Common myeloid progenitor, CD34-positive (primary cell): ENCODE results near the gene FN1.

ENCODE experiments used
- CTCF ChIA-PET: fragments of 350-600 bp; sonication (Branson Sonifier 250); formaldehyde crosslinking; loops from one replicate; lab custom pipeline; 2021; ENCODE audit warnings: antibody characterized with exemption; lab: Charles Lee
- POLR2A ChIA-PET: fragments of 350-600 bp; sonication (Branson Sonifier 250); formaldehyde crosslinking; loops from one replicate; lab custom pipeline; 2021; ENCODE audit warnings: antibody characterized with exemption; lab: Charles Lee
- DNase-seq, 3 donors: peaks; one replicate each; pipeline versions ENCODE4 v3.0.0 to v3.0.0-alpha.2; 2013
- H3K27ac ChIP-seq, 2 experiments: 1 replicate in 1 of 2; 2 replicates in 1 of 2; pipeline ENCODE4 v1.7.0; 2013; ENCODE audit warnings: inconsistent platforms in 2 of 2, low read length in 2 of 2, mild to moderate bottlenecking in 2 of 2, low read depth in 1 of 2, moderate library complexity in 1 of 2; ENCODE audit not compliant: severe bottlenecking in 2 of 2, insufficient read depth in 1 of 2, poor library complexity in 1 of 2
- H3K27me3 ChIP-seq, 5 experiments: replicated peaks in 2 of 5; 1 replicate in 3 of 5; 2 replicates in 2 of 5; pipeline versions ENCODE4 v1.6.1 to v1.7.0; 2013; ENCODE audit warnings: low read length in 4 of 5, mild to moderate bottlenecking in 2 of 5, moderate library complexity in 2 of 5, inconsistent platforms in 1 of 5; ENCODE audit not compliant: insufficient read depth in 5 of 5, control insufficient read depth in 4 of 5
- H3K36me3 ChIP-seq, 4 experiments: 1 replicate in 2 of 4; 2 replicates in 2 of 4; pipeline versions ENCODE4 v1.6.1 to v1.7.0; 2013; ENCODE audit warnings: low read length in 3 of 4, control low read depth in 1 of 4, mild to moderate bottlenecking in 1 of 4; ENCODE audit not compliant: control insufficient read depth in 4 of 4, insufficient read depth in 4 of 4
- H3K4me1 ChIP-seq, 4 experiments: 1 replicate in 3 of 4; 2 replicates in 1 of 4; pipeline versions ENCODE4 v1.6.1 to v1.7.1; 2013; ENCODE audit warnings: low read length in 3 of 4, mild to moderate bottlenecking in 3 of 4, control low read depth in 1 of 4, inconsistent platforms in 1 of 4, moderate library complexity in 1 of 4; ENCODE audit not compliant: control insufficient read depth in 4 of 4, insufficient read depth in 4 of 4; ENCODE audit errors: control extremely low read depth in 1 of 4
- H3K4me3 ChIP-seq, 7 experiments: 1 replicate in 4 of 7; 2 replicates in 3 of 7; pipeline versions ENCODE4 v1.5.1 to v1.7.0; 2013; ENCODE audit warnings: mild to moderate bottlenecking in 7 of 7, low read length in 6 of 7, moderate library complexity in 6 of 7, inconsistent platforms in 2 of 7, low read depth in 2 of 7, control low read depth in 1 of 7; ENCODE audit not compliant: insufficient read depth in 4 of 7, control insufficient read depth in 1 of 7; ENCODE audit errors: extremely low read depth in 1 of 7
- H3K9me3 ChIP-seq, 5 experiments: 1 replicate in 4 of 5; 2 replicates in 1 of 5; pipeline versions ENCODE4 v1.6.1 to v1.7.1; 2013; ENCODE audit warnings: low read length in 4 of 5, mild to moderate bottlenecking in 2 of 5, inconsistent platforms in 1 of 5, low read depth in 1 of 5, moderate library complexity in 1 of 5; ENCODE audit not compliant: control insufficient read depth in 4 of 5, insufficient read depth in 2 of 5; ENCODE audit errors: control extremely low read depth in 1 of 5
- WGBS: methylation state at CpG from one replicate; pipeline ENCODE4 v1.1.5; 2013; ENCODE audit not compliant: insufficient coverage; 5-methylcytosine and 5-hydroxymethylcytosine counted together

FN1 gene

DNA sequence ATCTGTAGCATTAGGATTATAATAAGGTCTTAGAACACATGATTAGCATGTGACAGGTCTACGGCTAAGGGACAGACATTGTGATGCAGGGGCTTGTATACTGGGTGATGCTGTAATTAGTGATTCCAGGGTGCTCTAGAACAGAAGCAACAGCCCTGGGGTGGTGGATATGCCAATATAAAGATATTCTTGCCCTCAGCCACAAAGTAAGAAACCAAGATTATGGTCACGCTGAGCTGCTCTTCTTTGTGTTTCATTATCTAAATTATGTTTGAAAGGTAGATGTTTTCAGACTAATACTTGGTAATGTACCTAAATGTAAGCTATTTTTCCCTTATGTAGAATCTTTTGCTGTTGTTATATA lies 45.3 kb downstream of the FN1 start:
- DNase-seq, result no peak
- Histone ChIP-seq H3K4me3 (no peak overlapping the region), H3K9me3 (no peaks in the 10 kb centered on the region), H3K36me3 (no peaks in the 10 kb centered on the region), H3K27me3 (no peaks in the 10 kb centered on the region), H3K27ac (no peak overlapping the region), H3K4me1 (no peaks in the 10 kb centered on the region)
- ChIA-PET POLR2A (no interaction called here), CTCF (interaction anchor here (1.0 kb wide), 1 partner anchor 40 kb away, joined by 3 read pairs; no protein-coding TSS in a partner anchor)
- WGBS, result 100% methylated on average over 1 of the region's 2 CpGs

DNA sequence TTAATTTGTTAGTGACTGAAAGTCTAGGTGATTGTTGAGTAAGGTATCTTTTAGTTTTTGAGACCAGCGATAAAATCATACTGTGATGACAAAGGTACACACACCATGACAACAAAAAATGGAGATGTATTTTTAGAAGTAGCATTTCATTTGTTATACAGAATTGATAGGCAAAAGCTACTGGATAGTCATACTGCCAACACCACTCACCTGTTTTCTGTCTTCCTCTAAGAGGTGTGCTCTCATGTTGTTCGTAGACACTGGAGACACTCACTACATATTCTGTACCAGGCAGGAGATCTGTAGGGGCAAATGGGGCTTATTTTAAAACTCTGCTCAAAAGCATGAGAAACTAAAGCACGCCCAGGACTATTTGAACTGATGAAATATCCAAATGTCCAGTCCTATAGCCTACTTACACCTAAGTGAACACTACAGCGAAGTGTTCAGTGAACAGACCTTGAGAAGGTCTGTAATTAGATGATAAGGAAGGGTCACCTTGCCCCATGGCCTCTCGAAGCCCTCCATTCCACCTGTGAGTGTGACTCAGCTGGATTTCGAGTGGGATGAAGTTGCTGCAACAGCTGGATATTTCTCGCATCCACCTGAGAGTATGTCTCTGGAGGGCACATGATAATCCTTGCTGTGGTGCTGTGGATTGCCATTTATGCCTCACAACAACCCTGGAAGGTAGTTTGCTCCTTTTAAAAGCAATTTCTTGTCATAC lies 47.7 kb downstream of the FN1 start:
- Histone ChIP-seq H3K27me3 (no peaks in the 10 kb centered on the region), H3K4me3 (no peak overlapping the region), H3K36me3 (no peaks in the 10 kb centered on the region), H3K9me3 (no peaks in the 10 kb centered on the region), H3K27ac (no peak overlapping the region), H3K4me1 (no peaks in the 10 kb centered on the region)
- DNase-seq, result no peak
- 96% methylated on average over 4 of the region's 7 CpGs for WGBS
- ChIA-PET CTCF (no interaction called here), POLR2A (no interaction called here)

DNA sequence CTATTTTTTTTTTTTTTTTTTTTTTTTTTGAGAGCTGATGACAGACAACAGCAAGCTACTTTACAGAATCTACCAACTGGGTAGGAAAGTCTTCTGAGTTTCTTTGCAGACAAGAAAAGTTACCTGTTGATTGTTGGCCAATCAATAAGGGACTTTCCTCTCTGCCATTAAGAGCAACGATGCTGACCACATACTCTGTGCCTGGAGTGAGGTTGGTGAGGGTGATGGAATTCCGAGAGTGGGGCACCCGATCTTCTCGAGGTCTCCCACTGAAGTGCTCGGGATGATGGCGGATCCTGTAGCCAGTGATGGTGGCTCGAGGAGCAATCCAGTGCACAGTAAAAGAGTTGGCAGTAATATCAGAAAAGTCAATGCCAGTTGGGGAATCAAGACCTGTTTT lies 49.3 kb downstream of the FN1 start:
- no peak overlapping the region for H3K27ac ChIP-seq
- H3K36me3 ChIP-seq, result no peaks in the 10 kb centered on the region
- DNase-seq, result no peak
- no peaks in the 10 kb centered on the region for H3K27me3 ChIP-seq
- POLR2A ChIA-PET, result no interaction called here
- CTCF ChIA-PET, result no interaction called here
- 100% methylated on average over 5 of the region's 7 CpGs for WGBS
- H3K4me1 ChIP-seq, result no peaks in the 10 kb centered on the region
- no peaks in the 10 kb centered on the region for H3K9me3 ChIP-seq
- H3K4me3 ChIP-seq, result no peak overlapping the region

DNA sequence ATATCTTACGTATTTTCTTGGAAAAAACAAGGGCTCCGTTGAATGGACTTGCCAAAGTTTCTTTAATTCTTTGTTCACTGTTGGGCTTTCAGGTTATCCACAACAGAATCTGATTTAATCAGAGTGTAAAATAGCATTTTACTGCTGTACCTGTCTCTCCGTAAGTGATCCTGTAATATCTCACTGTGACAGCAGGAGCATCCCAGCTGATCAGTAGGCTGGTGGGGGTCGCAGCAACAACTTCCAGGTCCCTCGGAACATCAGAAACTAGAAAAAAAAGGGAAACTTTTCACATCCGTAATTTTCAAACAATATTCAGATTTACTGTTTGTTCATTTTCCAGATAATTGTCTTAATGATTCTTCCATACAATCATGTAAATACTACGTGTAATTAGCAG lies 51.2 kb downstream of the FN1 start:
- no peak overlapping the region for H3K4me3 ChIP-seq
- POLR2A ChIA-PET, result no interaction called here
- no peaks in the 10 kb centered on the region for H3K4me1 ChIP-seq
- no peaks in the 10 kb centered on the region for H3K36me3 ChIP-seq
- no peak overlapping the region for H3K27ac ChIP-seq
- no peaks in the 10 kb centered on the region for H3K27me3 ChIP-seq
- no peaks in the 10 kb centered on the region for H3K9me3 ChIP-seq
- CTCF ChIA-PET, result no interaction called here
- no peak for DNase-seq
- 100% methylated on average over 5 of the region's 7 CpGs for WGBS

DNA sequence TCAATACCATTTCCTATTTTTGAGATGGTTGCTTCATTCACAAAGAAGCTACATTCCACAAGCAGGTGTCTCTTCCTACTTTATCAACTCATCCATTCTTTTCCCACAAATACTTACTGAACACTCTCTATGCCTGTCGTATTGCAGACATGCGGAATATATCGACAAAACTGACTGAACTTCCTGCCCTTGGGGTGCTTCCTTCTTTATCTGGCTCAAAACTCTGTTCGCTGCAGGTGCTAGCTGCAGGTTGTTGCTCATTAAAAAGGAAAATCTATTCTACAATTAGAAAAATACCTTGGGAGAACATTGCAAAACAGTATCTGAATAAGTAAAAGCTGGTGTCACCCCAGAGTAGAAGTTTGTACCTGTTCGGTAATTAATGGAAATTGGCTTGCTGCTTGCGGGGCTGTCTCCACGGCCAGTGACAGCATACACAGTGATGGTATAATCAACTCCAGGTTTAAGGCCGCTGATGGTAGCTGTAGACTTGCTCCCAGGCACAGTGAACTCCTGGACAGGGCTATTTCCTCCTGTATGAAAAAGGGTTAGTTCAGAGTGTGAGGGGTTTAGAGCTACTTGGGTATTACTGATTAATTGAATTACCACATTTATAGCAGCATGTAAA lies 52.1 kb downstream of the FN1 start:
- ChIA-PET CTCF (no interaction called here), POLR2A (no interaction called here)
- WGBS, result 96% methylated on average over 8 of the region's 8 CpGs
- Histone ChIP-seq H3K4me1 (no peaks in the 10 kb centered on the region), H3K9me3 (no peaks in the 10 kb centered on the region), H3K27ac (no peak overlapping the region), H3K4me3 (no peak overlapping the region), H3K27me3 (no peaks in the 10 kb centered on the region), H3K36me3 (no peaks in the 10 kb centered on the region)
- DNase-seq, result no peak

DNA sequence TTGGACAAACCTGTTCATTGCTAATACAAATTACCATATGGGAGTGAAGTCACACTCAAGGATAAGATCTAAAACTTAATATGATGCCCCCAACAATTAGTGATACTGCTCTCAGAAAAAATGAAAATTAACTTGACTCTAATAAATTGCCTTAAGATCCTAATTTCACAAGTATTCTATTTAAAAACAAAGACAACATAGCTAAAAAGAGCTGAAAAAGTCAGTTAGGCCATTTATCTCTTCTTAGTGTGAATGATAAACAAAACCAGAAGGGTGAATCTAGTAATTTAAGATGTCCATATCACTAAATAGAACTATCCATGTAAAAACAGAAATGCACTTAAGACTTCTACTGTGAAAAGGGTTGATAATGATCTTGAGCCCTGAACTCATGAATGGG lies 53.4 kb downstream of the FN1 start:
- no peaks in the 10 kb centered on the region for H3K4me1 ChIP-seq
- no peaks in the 10 kb centered on the region for H3K36me3 ChIP-seq
- no peak for DNase-seq

DNA sequence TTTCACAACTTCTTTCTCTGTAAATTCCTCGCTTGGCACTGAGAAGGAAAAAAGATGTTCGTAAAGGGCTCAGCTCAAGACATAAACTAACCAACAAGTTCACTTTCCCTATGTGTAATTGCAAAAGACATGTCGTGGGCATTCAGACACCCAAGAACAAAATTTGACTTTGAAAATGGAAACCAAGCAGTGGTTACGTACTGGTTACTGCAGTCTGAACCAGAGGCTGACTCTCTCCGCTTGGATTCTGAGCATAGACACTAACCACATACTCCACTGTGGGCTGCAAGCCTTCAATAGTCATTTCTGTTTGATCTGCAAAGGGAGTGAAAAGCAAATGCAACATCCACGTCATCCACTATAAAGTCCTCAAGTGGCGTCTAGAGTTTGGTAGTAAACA lies 53.9 kb downstream of the FN1 start:
- H3K27ac ChIP-seq, result no peak overlapping the region
- WGBS, result 95% methylated on average over 5 of the region's 7 CpGs
- CTCF ChIA-PET, result no interaction called here

More for the DNA sequence above, 53.4 kb downstream of the FN1 start:
- Histone ChIP-seq H3K27me3 (no peaks in the 10 kb centered on the region), H3K4me3 (no peak overlapping the region), H3K27ac (no peak overlapping the region), H3K9me3 (no peaks in the 10 kb centered on the region)
- CTCF ChIA-PET, result no interaction called here
- POLR2A ChIA-PET, result no interaction called here

More for the DNA sequence above, 53.9 kb downstream of the FN1 start:
- Histone ChIP-seq H3K9me3 (no peaks in the 10 kb centered on the region), H3K36me3 (no peaks in the 10 kb centered on the region), H3K4me3 (no peak overlapping the region), H3K27me3 (no peaks in the 10 kb centered on the region), H3K4me1 (no peaks in the 10 kb centered on the region)
- POLR2A ChIA-PET, result no interaction called here
- DNase-seq, result no peak
